Fibroblast of gingiva (primary cell): ENCODE results near the gene ATP8B3.

Experiments used
- DNase-seq: peaks from one replicate; pipeline ENCODE4 v3.0.0-alpha.2; 2011; ENCODE audit warnings: low read depth

The ATP8B3 gene

GRCh38 chr19:1754636-1755466, 57.2 kb downstream of the ATP8B3 start:
- no peak for DNase-seq

GRCh38 chr19:1754018-1754635, 57.9 kb downstream of the ATP8B3 start:
- DNase-seq: no peak

DNA sequence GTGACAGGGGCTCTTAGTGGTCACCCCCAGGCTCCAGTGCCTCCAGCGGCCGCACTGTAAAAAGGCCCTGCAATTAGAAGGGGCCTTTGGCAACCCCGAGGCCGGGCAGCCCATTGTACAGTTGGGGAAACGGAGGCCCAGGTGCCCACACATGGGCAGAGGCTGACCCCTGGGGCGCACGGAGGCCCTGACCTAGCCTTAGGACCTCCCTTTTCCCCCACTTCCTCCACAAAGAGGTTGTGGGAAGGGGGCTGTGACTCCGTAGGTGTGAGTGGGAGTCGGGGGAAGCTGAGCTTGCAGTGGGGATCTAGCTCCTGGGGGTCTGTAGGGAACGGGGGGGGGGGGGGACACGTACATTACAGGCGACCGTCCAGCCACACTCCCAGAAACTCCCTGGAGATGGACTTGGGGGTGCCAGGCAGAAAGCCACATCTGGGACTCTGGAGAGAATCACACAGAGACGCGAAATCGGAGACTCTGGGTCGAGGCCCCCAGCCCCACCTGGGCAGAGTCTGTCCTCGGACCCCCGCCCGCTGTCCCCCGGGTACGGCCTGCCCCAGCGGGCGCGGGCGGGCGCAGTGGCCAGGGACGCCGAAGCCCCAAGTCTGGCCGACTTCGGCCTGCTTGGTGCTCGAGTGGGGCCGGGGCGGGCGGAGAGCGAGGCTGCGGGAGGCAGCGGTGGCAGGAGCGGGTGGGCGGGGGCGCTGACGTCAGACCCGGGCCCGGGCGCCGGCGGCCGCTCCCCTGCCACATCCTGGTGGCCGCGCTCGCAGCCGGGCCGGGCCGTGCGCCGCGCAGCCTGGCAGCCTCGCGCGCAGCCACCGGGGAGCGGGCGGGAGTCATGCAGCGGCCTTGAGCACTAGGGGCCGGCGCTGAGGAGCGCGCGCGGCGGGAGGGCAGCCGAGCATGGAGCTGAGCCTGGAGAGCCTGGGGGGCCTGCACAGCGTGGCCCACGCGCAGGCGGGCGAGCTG, 59.0 kb downstream of the ATP8B3 start, which contains the start of gene ONECUT3:
TSS of gene ONECUT3 (plus strand) at position 750 of the 972 bp plus-strand sequence. CDS start at position 907, 157 bp downstream.
- DNase-seq: no peak

DNA sequence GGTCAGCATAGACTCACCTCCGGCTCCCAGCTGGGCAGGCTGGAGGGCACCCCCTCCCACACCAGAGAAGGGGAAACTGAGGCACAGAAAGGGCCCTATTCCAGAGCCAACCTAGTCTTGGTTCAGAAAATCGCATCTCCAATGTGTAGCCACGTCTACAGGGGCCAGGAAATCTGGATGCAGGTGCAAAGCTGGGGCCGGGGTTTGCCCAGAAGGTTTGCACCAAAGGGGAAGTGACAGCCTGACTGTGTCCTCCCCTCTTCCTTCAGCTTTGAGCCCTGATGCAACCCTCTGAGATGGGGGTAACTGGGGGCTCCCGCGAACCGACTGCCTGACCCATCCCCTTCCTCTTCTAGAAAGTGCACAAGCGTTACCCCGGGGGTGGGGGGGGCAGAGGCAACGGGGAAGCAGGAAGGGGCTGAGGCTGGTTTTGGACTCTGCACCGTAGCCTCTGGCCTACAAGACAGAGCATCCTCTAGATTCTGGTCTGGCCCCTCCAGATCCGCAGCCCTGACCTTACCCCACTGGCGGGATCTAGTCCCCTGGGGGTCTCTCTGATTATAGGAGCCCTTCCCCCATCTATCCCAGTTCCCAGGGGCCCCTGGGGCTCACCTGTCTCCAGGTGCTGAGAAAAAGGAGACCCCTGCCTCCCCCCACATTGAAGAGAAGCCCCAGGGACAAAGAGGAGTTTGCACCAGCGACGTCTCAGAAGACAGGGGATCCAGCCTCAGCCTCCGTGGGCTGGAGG, 59.9 kb downstream of the ATP8B3 start:
- DNase-seq: no peak

DNA sequence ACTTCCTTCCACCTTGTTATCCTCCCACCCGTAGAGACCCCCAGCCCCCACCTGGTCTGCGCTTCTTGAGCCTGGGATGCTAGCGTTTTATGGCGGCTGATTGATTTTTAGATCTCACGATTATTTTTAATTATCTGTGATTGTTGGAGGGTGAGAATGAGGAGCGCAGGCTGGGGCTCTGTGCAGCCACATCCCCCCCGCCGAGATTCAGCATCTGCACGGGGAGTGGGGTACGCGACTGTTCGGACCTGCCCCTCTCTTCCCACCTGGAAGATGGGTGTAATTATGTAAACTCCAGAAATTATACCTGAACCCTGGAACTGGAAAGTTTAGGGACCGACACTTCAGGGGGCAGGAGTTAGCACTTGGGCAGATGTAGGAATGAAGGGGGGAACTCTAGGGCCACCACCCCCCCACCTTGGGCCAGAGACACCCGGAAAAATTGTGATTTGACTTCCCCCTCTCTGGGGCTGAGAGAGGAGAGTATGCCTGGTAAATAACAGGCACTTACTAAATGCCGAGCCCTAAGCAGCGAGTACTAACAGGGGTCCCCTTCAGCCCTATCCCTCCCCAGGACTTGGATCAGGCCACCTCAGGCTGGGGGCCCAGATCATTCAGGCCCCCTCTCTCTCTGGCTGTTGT, 60.6 kb downstream of the ATP8B3 start:
- DNase-seq: no peak

DNA sequence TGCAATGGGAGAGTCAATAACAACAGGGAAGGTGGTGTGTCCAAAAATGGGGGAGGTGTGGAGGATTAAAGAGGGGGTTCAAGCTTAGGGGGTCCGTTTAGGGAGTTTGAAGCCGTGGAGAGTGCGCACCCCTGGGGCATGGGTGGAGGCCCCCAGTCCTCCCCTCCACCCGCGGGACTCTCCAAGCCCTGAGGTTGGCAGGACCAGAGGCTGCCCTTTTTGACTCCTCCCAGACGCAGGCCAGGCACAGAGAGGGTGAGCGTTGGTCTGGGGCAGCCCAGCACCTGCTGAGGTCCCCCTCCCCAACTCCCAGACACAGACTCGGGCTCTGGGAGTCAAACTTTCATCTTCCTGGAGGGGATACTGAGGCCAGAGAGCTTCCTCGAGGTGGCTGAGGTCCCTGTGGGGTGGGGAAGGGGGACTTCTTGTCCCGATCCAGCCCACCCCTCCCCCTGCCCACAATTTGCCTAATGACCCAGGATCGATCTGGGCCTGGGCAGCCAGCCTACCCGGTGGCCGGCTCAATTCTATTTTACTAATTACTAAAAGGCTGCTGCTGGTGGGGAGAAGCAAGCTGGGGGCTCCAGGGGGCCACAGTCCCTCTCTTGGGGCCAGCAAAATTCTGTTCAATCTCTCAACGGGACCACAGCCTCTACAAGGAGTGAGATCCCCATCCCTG, 61.6 kb downstream of the ATP8B3 start:
- DNase-seq: no peak

GRCh38 chr19:1749373-1750342, 62.4 kb downstream of the ATP8B3 start:
- DNase-seq: no peak

DNA sequence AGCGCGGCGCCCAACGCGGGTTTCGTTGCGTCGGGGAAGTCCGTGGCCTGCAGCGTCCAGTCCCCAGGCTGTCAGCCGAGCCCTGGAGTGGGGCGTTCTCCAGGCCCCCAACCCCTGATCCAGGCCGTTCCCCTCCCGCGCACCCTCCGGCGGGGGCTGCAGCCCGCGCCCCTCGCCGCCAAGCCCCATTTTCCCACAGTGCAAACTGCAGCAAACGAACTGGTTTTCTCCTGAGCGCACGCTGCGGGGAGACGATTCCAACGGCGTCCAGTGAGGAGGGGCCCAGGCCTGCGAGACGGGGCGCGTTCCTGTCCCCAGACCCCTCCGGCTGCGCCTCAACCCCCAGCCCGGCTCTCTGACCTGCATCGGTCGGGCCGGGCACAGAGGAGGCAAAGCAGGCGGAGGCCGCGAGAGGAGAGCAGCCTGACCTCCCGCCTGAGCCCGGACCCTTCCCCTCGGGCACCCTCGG, 63.2 kb downstream of the ATP8B3 start:
- no peak for DNase-seq

- no peak for DNase-seq
Observed at GRCh38 chr19:1748115-1748872, 63.8 kb downstream of the ATP8B3 start.

DNA sequence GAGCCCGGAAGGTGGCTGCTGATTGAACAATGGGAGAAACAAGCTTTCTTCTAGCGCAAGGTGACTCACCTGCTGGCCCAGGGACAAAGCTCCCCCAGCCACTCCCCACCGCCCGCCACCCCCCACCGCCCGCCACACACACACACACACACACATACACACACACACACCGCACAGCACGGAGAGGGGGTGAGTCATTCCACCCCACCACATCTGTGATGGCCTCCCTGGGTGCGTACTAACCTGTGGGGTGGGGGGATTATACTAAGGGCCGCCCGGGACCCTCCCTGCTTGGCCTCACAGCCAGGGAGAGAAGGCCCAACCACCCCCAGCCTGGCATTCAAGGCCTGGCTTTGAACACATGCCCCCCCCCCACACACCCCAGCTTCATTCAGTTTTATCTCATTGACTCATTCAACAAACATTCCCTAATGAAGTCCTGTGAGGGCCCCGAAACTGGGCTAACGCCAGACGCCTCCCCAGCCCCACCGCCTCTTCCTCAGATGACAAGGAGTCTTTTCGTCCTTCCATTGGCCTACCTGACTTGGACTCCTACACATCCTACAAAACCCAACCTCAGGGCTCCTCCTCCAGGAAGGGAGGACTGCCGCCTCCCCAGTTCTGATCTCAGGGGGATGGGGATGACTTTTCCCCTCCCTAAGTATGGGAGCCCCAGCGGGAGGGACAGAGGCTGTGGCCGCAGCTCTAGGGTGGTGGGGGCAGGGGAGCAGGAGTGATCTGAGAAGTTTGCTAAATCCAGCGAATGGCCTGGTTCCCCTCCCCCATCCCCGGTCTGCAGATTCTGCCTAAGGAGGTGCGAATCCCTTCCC, 64.6 kb downstream of the ATP8B3 start:
- DNase-seq: no peak

- DNase-seq: no peak
Observed at GRCh38 chr19:1746401-1747284, 65.4 kb downstream of the ATP8B3 start.

GRCh38 chr19:1745589-1746031, 66.5 kb downstream of the ATP8B3 start:
- DNase-seq: no peak

GRCh38 chr19:1744822-1745563, 67.1 kb downstream of the ATP8B3 start:
- no peak for DNase-seq

DNA sequence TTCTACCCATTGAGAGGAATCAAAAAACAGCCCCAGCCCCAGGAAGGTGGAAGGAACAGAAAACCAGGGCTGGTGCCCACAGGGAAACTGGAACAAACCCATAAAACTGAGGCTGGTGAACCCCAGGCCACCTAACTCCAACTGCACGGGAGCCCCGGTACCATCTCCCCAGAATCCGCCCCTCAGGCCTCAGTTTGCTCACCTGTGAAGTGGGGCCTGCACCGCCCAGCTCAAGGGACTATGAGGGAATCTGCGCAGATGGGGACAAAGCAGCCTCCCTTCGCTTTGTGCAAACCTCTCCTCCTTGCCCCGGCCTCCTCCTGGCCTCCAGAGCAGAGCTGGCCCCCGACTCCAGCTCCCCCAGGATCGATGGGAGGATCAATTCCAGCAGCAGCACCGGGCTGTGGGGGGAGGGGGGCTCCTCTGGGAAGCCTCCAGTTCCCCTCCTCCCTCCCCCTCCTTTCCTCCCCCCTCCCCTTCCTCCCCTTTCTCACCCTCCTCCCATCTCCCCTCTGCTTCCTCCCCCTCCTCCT, 67.9 kb downstream of the ATP8B3 start:
- DNase-seq: no peak

DNA sequence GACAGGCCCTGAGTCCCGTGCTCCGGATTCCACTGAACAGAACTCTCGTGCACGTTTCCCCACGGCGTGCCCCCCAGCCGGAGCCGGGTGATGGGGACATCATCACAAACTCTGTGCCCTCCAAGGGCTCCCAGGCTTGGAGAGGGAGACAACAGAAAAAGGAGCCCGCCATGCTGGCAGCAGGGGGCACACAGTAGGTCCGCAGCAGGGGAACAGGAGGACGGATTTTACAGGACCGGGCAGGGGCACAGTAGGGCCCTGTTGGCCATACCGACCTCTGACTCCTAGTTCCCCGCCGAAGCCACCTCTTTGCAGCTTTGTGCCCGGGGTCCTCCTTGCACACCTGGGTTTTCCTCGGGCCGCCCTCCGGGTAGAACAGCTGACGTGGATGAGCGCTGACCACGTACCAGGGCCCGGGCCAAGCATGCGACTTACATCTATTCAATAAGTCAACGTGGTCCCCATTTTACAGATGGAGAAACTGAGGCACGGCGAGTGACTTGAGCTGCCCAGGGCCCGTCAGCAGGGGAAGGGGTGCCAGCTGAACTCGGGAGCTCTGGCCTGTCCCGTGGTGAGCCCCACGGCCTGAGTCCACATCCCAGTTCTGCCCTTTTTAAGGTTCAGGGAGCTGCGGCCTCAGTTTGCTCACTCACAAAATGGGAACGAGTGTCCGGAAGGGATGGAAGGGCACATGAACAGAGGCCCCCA, 68.9 kb downstream of the ATP8B3 start:
- DNase-seq: no peak
